NB4 (cell line): ENCODE measurements around the gene CNIH1.

ENCODE experiments used
- DNase-seq: peaks from one replicate; pipeline ENCODE4 v3.0.0; 2010; ENCODE audit warnings: low read depth
- H3K4me3 ChIP-seq: one replicate; pipeline ENCODE4 v1.5.1; 2011; ENCODE audit warnings: mild to moderate bottlenecking, low read depth, low read length, moderate library complexity
- MYC ChIP-seq: IDR thresholded peaks from 2 replicates; pipeline ENCODE4 v1.6.1; 2011; ENCODE audit warnings: low read depth, low read length
- POLR2A ChIP-seq: IDR thresholded peaks from 2 replicates; pipeline ENCODE4 v1.6.1; 2011; ENCODE audit warnings: mild to moderate bottlenecking; ENCODE audit not compliant: insufficient read length; ENCODE audit errors: extremely low read depth
- TF ChIP-seq, protein P1 (sequence below): IDR thresholded peaks from 2 replicates; pipeline ENCODE4 v1.6.1; 2011; ENCODE audit warnings: low read depth, low read length
- TF ChIP-seq, protein P2 (sequence below): IDR thresholded peaks from one replicate; pipeline ENCODE4 v1.5.1; 2012; ENCODE audit warnings: low read depth, low read length

The CNIH1 gene

DNA sequence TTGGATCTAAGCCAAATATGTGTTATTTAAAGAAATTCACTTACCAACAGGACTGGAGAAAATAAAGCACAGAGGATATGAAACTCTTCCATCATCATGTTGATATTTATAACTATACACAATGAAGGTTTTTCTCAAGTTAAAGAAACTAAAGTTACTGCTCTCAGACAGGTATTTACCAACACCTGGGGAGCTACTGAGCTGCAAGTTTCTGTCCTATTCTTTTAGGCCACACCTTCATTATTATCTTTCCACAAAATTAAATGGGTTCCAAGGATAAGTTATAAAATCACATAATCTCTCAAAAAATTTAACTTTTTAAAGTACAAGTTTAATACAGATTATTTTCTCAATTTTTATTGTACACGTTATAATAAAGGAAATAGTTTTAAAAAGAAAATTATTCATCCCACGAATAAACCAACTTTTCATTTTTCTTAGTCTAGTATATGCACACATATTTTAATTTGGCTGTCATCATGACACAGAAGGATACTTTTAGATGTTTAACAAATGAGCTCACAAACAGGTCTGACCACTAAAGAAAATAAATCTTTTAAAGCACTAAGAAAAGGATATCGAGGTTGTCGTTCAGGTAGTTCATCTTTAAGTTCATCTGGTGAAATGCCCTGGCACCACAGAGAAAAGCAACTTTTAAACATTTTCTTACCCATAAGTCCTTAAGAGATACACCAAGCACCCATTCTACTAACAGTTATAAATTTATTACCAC lies 39.8 kb upstream of the CNIH1 start:
- no peak overlapping the region for H3K4me3 ChIP-seq
- TF ChIP-seq, protein P1, sequence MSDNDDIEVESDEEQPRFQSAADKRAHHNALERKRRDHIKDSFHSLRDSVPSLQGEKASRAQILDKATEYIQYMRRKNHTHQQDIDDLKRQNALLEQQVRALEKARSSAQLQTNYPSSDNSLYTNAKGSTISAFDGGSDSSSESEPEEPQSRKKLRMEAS: no peak
- TF ChIP-seq MYC (no peak), POLR2A (no peak)
- TF ChIP-seq, protein P2, sequence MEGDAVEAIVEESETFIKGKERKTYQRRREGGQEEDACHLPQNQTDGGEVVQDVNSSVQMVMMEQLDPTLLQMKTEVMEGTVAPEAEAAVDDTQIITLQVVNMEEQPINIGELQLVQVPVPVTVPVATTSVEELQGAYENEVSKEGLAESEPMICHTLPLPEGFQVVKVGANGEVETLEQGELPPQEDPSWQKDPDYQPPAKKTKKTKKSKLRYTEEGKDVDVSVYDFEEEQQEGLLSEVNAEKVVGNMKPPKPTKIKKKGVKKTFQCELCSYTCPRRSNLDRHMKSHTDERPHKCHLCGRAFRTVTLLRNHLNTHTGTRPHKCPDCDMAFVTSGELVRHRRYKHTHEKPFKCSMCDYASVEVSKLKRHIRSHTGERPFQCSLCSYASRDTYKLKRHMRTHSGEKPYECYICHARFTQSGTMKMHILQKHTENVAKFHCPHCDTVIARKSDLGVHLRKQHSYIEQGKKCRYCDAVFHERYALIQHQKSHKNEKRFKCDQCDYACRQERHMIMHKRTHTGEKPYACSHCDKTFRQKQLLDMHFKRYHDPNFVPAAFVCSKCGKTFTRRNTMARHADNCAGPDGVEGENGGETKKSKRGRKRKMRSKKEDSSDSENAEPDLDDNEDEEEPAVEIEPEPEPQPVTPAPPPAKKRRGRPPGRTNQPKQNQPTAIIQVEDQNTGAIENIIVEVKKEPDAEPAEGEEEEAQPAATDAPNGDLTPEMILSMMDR: no peak
- DNase-seq: no peak

DNA sequence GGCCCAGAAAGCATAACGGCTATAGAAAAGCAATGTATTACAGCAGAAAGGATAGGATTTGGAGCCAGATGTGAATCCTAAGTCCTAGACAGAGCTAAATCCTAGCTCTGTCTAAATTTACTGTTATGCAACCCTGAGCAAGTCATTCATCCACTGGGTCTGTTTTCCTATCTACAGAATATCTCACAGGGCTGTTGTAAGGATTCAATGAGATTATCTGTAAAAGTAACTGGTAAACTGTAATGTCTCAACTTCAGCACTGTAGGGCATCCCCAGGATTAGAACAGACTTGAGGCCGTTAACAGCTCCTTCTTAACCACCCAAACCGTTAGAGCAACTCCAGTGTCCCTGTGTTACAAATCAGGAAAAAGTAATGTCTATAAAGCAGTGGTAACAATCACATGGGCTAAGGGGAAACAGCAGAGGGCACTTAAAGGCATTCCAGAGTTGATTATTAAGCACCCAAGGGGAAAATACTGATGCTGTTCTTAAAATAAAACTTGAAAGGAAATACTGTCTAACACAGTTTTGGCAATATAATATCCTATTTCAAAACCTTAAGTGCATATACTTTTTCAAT lies 37.6 kb upstream of the CNIH1 start:
- TF ChIP-seq POLR2A (no peak), MYC (no peak)
- TF ChIP-seq, protein P2: no peak
- TF ChIP-seq, protein P1: no peak
- H3K4me3 ChIP-seq: no peak overlapping the region
- no peak for DNase-seq

DNA sequence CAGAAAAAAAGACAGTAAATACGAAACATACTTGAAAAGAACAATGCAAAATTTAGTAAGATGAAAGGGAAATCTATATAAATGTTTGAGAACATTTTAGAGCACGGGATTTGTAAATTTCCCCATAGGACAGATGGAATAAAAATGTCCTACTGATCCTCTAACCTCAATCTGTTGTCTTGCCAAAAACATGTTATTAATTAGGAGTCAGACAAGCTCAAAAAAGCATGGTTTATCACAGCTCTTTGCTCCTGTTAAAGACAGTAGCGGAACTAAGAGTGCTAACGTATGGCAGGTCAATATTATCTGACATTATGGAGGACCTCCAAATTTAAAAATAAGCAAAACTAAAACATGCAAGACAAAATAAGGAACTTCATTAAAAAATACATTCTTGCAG lies 34.7 kb upstream of the CNIH1 start:
- no peak overlapping the region for H3K4me3 ChIP-seq
- DNase-seq: no peak
- no peak for TF ChIP-seq MYC
- TF ChIP-seq, protein P1: no peak

DNA sequence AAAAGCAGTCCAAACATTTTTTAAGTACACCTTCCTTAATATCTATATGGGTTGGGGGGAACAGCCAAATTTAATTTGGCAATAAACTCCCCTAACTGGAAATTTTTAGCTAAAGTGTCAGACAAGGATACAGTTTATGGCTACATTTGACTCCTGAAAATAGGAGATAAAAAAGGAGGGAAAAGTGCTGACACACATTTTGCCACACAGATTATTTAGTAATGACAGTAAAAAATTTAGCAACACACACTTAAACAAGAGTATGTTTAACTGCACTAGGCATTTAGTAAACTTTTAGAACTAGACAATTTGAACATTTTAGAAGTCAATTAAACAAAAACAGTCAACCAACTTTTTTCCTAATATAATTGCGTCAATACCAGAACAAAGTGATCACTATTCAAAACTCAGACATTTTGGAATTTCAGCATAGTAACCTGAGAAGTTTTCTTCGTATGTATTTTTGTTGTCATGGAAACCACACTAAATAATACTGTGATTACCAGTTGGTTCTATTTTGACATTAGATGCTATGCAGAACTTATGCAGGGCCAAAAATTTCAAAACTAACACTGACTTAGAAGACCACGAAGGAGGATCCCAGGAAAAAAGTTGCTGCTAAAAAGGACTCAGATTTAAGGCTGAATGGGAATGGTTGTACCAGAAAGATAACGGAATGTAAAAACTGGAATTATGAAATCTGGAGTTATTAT lies 34.2 kb upstream of the CNIH1 start:
- TF ChIP-seq MYC (no peak), POLR2A (no peak)
- TF ChIP-seq, protein P1: no peak
- TF ChIP-seq, protein P2: no peak
- no peak for DNase-seq
- H3K4me3 ChIP-seq: no peak overlapping the region

DNA sequence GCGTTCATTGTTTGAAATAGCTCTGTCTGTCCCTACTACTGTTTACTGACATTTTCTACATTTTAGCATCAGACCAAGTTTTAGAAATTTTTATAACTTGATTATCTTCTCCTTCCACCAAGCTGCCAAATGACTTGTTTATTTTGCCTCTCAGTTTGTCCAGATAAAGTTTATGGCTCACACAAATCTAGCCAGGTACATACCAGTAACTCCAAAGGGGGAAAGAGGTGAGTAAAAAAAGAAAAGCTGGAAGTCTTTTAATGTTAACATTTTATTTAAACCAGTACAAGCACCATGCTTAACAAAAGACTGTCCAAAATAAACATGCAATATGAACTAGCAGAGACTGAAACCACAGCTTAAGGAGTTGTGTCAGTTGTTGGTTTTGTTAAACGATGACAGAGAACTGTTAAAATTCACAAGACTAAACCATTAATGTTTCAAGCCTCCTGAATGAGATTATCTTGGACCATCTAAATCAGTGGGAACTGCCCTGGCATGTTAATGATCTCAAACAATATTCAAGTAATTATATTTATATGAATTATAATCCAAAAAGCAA lies 33.1 kb upstream of the CNIH1 start:
- H3K4me3 ChIP-seq: no peak overlapping the region
- TF ChIP-seq, protein P2: no peak
- no peak for TF ChIP-seq MYC
- TF ChIP-seq POLR2A: no peak
- TF ChIP-seq, protein P1: no peak
- no peak for DNase-seq
